HG03095 (cell line): ENCODE data around the gene KANSL2.
"Not testable (repeated sequence)": the region's sequence is repeated elsewhere in the genome, so short reads cannot be mapped to it uniquely, and the experiment has no call there.

ENCODE experiments used
- ATAC-seq: cut with Tn5 transposase; IDR thresholded peaks from one replicate; pipeline ENCODE4 v1.9.1; 2021; ENCODE audit warnings: moderate library complexity; ENCODE audit not compliant: unreplicated experiment

KANSL2 gene, protein sequence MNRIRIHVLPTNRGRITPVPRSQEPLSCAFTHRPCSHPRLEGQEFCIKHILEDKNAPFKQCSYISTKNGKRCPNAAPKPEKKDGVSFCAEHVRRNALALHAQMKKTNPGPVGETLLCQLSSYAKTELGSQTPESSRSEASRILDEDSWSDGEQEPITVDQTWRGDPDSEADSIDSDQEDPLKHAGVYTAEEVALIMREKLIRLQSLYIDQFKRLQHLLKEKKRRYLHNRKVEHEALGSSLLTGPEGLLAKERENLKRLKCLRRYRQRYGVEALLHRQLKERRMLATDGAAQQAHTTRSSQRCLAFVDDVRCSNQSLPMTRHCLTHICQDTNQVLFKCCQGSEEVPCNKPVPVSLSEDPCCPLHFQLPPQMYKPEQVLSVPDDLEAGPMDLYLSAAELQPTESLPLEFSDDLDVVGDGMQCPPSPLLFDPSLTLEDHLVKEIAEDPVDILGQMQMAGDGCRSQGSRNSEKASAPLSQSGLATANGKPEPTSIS

GRCh38 chr12:48681710-48682532, at the start of gene KANSL2:
Gene KANSL2, minus strand, starts transcription at chr12:48682238. Its CDS starts 606 bp downstream, at chr12:48681632.
- ATAC-seq = peak; percentile 99

- no peak for ATAC-seq
Measured at GRCh38 chr12:48728807-48729206, 46.8 kb upstream of the KANSL2 start.

DNA sequence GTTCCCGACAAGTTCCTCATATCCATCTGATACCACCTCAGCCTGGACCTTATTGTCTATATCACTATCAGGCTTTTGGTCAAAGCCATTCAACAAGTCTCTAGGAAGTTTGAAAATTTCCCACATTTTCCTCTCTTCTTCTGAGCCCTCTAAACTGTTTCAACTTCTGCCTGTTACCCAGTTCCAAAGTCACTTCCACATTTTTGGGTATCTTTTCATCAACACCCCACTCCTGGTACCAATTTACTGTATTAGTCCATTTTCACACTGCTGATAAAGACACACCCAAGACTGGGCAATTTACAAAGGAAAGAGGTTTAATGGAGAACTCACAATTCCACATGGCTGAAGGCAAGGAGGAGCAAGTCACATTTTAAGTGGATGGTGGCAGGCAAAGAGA, 38.7 kb upstream of the KANSL2 start:
- ATAC-seq = not testable (repeated sequence)

- ATAC-seq = not testable (repeated sequence)
Measured at GRCh38 chr12:48720171-48720570, 38.1 kb upstream of the KANSL2 start.

GRCh38 chr12:48719002-48719401, 37.0 kb upstream of the KANSL2 start:
- not testable (repeated sequence) for ATAC-seq

DNA sequence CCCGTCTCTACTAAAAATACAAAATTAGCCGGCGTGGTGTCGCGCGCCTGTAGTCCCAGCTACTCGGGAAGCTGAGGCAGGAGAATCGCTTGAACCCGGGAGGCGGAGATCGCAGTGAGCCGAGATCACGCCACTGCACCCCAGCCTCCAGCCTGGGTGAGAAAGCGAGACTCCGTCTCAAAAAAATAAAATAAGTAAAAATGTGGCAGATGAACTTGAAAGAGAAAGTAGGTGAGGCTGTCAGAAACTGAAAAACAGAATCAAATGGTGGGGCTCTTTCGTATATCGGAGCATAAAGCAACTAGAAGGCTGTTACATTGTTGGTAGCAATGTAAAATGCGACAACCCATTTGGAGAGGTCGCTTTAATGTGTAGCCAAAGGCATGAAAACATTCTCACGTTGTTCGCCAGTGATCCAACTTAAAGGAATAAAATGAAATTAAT, 35.2 kb upstream of the KANSL2 start:
- no peak for ATAC-seq

- ATAC-seq = peak; percentile 95
Measured at GRCh38 chr12:48716493-48717251, 34.6 kb upstream of the KANSL2 start, which contains the start of gene CCNT1. Gene CCNT1, minus strand, starts transcription at chr12:48716707. Its CDS starts 32 bp downstream, at chr12:48716675.

DNA sequence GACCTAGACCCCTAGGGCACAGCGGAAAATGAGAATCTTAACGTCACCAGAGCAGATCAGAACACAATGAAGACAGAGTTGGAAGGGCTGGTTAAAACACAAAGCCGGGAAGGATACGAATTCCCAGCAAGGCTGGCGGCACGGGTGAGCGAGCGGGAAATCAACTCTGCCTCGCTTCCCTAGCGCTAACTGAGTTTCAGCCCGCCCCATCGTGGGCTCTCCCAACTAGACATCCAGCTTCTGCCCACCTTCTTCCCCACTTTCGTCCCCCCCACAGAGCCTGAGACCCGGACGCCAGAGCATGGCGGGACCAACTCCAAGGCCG, 34.1 kb upstream of the KANSL2 start:
- ATAC-seq = no peak

DNA sequence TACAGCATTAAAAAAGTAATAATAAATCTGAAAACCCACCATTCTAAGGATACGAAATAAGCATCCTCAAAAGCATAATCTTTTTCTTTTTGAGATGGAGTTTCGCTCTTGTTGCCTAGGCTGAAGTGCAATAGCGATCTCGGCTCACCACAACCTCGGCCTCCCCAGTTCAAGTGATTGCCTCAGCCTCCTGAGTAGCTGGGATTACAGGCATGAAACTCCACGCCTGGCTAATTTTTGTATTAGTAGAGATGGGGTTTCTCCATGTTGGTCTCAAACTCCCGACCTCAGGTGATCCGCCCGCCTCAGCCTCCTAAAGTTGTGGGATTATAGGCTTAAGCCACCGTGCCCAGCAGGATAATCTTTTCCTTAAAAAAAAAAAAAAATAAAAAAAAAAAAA, 30.2 kb upstream of the KANSL2 start:
- ATAC-seq = no peak

DNA sequence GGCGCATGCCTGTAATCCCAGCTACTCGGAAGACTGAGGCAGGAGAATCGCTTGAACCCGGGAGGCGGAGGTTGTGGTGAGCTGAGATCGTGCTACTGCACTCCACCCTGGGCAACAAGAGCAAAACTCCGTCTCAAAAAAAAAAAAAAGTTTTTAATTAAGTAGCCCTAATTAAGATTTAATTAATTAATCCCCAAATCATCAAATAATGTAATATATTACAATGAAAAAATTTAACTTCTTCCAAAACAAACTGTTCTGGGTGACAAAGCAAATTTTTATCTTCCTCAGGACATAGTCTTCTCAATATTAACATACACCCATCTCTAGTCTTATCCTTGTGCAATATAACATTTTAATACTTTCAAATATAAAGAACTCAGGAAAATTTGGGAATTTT, 16.8 kb upstream of the KANSL2 start:
- ATAC-seq = not testable (repeated sequence)

DNA sequence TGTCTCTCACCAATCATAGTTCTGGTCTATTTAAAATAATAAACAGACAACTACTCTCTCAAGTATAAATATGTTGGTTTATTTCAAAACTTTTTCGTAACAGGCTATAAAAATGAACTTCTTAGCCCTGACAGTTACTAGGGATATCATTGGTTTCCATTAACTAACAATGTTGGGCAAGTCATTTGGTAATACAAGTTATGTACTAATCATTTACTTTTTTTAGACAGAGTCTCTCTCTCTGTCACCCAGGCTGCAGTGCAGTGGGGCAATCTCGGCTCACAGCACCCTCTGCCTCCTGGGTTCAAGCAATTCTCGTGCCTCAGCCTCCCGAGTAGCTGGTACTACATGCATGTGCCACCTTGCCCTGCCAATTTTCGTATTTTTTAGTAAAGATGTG, 14.6 kb upstream of the KANSL2 start:
- no peak for ATAC-seq

DNA sequence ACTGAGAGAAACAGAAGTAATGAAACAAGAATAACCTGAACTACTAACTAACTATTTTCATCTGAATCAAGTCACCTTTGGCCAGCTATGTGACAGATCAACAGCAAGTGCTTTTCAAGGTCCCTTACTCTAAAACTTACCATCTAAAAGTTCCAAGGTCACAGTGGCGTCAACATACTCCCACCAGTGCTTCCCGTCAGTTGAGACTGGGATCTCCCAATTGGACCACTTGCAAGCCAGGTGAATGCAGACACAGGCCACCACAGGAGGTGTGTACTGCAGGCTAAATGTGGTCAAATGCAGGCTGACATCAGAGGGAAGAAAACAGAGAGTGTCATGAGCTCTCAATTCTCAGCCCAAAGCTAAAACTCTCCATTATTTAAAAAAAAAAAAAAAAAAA, 13.8 kb upstream of the KANSL2 start:
- ATAC-seq = no peak

GRCh38 chr12:48694038-48694437, 12.0 kb upstream of the KANSL2 start:
- no peak for ATAC-seq

DNA sequence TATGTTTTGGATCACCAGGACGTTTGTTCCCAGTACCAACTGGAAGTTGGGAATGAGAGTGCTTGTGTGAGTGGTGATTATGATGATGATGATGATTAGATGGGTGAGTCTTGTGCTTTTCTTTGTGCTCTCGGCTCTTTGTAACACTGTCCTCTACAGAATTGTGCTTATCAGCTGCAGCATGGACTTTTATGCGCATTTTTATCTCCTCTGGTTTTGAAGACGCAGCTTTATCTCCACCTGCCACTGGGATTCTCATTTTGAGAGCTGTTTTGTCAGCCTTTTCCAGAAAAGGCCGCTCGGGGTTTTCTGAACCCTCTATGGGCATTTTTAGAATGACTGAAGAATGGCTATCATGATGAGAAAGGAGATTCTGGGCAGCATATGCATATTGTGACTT, 11.5 kb upstream of the KANSL2 start:
- ATAC-seq = no peak

GRCh38 chr12:48691826-48692487, 9.9 kb upstream of the KANSL2 start:
- ATAC-seq = no peak

GRCh38 chr12:48690990-48691389, 9.0 kb upstream of the KANSL2 start:
- ATAC-seq = no peak

DNA sequence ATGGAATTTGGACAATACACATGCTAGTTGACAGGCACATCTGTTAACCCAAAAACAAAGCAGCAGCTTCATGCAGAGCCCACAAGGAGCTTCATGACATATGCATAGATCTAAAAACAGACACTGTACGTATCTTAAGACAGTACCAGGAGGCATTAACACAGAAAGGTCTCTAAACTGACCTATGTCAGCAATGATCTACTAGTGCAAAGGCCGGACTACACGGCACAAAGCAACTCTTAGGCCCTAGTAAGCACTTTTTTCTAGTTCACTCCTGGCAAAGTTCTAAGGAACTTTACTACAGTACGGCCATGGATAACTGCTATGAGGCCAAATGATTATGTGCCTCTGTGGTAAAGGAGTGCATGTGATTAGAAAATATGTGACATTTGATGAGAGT, 8.4 kb upstream of the KANSL2 start:
- no peak for ATAC-seq

GRCh38 chr12:48688836-48689235, 6.8 kb upstream of the KANSL2 start:
- ATAC-seq = no peak

DNA sequence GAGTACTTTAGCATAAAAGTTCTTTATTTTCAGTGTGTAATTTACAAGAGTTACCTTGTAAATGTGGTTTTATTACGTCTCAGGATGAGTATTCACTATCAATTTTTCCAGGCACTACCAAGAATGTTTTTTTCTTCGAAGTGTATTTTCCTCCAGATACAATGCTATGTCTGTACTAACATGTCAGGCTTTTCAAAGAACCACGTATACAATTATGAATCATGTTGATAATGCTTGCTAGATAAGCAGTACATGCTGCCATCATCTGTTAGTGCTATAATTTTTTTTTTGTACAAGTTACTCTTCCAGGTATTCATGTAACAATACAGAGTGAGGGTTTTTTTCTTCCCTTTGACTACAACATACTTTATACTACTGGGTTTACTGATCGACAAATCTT, 5.6 kb upstream of the KANSL2 start:
- ATAC-seq = no peak

DNA sequence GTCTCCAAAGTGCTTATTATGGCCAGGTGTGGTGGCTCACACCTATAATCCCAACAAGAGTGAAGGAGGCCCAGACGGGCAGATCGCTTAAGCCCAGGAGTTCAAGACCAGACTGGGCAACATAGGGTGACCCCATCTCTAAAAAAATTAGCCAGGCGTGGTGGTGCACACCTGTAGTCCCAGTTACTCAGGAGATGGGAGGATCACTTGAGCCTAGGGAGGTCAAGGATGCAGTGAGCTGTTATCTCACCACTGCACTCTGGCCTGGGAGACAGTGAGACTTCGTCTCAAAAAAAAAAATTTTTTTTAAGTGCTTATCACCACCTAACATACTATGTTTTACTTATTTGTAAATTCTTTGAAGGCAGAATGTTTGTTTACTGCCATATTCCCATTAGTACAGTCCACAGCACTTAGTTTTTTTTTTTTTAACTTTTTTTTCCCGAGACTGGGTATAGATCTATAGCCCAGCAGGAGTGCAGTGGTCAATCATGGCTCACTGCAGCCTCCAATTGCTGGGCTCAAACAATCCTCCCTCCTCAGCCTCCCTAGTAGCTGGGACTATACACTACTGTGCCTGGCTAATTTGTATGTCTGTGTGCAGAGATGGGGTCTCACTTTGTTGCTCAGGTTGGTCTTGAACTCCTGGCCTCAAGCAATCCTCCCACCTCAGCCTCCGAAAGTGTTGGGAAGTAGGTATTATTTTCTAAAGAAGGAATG, 4.7 kb upstream of the KANSL2 start:
- ATAC-seq = no peak
